ENCODE measurements around the gene SLIT3.

The SLIT3 gene

DNA sequence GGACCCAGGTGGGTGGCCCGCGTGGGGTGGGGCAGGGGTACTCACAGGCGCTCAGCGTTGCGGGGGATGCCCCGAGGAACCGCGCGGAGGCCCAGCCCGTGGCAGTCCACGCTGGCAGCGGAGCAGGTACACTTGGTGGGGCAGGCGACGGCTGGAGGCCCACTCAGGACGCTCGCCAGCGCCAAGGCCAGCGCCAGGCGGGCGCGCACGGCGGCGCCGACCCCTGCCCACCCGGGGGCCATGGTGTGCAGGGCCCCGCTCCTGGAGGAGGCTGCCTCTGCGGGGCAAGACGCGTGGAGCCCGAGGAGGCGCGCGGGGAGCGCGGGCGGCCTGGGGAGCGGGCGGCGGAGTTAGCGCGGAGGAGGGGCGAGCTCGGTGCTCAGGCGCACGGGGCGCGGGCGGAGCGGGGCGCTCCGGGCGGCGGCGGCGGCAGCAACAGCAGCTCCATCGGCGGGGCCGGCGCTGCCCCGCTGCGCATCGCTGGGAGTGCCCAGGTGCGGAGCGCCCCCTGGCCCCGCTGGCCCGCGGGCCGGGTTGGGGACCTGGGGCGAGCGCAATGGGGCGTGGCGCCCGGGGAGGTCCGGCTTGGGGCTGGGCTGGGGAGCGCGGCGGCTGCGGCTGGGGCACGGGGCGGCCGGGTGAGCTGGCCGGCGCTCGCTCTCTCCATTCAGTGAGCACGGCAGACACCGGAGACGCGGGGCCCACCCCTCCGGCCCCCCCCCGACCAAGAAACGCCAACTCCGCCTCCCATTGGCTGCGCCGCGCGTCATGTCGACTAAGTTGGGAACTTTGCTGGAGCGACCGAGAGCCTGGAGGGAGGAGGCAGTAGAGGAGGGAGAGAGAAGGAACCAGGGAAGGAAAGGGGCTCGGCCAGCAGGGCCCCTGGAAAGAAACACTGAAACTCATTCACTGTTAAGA is at the start of gene SLIT3:
Gene SLIT3 (minus strand): TSS at position 672 of the 918 bp plus-strand sequence. CDS start 430 bp downstream, at position 242.
- DNase-seq, result no peak

DNA sequence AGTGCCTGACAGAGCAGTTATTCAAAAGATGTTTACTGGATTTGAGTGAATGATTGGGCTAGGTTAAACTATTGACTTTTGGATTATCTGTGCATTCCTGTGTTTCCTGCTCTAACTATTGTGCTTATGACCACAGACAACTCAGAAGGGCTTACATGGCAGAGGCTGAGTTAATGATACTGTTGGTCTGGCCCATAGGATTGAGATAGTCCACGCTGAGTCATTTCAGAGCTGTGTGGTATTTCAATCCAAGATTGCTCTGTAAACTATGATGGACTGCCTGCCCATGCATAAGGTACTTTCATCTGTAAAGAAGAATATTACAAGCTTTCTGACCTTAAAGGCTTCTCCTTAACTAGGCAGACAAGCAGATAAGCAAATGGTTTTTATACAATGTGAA is 49.1 kb upstream of the SLIT3 start:
- no peak for DNase-seq

DNA sequence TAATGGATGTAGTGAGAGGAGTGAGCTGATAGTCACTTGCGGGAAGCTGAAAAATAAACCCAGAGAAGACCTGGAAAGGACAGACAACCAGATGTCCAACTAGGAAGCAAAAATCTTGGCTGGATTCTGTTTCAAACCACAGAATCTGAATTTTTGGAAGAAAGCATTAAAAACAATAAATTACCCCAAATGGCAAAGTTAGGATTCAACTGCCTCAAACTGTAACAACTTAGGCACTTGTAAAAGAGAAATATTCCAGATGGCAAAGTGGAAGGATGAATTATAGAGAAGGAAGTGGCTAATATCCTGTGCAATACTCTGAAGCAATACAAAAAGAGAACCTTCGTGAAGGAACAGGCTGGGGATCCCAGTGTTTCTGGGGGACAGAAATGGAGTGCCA is 46.8 kb upstream of the SLIT3 start:
- DNase-seq, result no peak

DNA sequence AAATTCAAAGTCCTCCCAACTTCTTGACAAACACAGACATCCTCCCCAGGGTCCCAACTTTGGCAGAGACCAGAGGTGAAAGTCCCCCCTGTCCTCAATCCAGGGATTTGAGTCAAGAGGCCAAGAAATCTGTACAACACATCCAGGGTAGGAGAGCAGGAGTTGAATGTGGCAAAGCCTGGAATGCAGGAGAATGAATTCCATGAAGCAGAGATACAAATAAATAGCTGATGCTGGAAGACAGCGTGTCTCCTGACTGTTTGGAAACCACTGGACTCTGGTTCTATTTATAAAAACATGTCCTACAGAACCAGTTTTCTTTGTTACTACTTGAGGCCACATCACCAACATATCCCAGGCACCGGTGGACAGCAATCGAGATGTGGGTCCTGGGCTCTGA is 43.7 kb upstream of the SLIT3 start:
- no peak for DNase-seq

- no peak for DNase-seq
These were observed 42.8 kb upstream of the SLIT3 start for GRCh38 chr5:169343766-169344165.

DNA sequence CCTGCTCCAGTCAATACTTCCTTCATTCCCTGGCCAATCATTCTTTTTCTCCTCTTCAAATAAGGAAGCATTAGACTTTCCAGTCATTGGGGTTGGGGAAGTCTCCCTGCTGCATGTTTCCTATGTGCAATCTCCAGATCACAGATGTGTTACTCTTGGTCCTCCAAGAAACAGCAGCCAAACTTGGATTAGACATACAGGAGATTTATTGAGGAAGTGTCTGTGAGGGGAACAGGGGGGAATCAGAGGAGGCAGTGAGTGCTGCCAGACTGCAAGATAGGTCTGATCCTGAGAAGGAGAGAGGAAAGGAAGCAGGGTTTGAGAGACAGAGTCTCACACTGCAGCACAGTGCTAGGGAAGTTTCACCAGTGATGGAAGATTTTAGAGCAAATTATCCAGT is 40.6 kb upstream of the SLIT3 start:
- DNase-seq, result no peak

GRCh38 chr5:169339869-169340268 is 38.9 kb upstream of the SLIT3 start:
- no peak for DNase-seq

DNA sequence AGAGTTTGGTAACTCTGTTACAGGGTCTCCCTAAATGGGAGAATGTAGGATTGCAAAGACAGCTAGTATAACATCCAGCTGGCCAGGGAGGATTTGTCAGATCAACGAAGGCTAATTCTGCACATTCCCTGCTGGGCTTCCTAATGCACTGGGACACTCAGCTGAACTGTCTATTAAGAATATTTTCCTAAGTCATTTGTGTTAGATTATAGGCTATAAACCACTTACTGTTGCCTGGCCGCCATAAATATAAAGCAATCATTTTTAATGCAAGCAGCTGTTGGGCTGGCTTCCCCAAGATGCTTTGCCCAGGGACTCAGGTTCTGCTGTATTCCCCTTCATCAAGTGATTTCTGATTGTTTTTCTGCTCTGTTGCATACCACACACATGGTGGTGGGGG is 35.3 kb upstream of the SLIT3 start:
- DNase-seq, result peak; percentile 72

- no peak for DNase-seq
These were observed 34.9 kb upstream of the SLIT3 start for GRCh38 chr5:169335806-169336205.

DNA sequence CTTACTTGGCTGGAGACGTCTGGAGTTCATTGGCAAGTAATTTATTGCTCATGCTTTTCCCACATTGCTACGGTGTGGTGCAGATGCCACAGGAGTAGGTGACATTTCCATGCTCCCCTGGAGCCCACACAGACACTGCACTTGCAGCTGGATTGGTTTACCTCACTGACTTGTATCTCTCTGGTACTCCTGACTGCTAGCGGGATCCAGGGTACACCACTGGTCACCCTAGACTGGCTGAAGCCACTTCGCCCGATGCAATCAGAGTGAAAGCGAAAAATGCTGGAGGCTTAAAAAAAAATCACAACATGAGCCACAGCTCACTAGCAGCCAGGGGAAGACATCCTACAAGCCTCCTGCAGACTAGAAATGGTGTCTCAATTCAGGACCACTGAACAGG is 32.6 kb upstream of the SLIT3 start:
- DNase-seq, result no peak

- no peak for DNase-seq
These were observed 30.4 kb upstream of the SLIT3 start for GRCh38 chr5:169331292-169331852.

GRCh38 chr5:169328401-169328800 is 27.5 kb upstream of the SLIT3 start:
- DNase-seq, result no peak

DNA sequence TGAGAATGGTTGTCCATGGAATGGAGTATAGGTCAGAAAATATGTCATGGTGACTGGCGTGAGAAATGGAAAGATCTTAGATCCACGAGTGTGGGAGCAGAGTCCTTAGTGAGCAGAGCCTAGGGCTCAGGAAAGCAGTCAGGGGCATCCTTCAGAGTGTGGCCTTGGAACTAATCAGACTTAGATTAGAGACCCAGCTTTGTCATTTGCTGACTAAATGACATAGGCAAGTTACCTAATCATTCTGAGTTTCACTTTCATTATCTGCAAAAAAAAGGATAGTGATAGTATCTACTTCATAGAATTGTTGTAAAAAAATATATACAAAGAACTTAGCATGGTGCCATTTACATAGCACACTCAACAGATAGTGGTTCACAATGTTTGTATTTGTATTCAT is 24.3 kb upstream of the SLIT3 start:
- no peak for DNase-seq

DNA sequence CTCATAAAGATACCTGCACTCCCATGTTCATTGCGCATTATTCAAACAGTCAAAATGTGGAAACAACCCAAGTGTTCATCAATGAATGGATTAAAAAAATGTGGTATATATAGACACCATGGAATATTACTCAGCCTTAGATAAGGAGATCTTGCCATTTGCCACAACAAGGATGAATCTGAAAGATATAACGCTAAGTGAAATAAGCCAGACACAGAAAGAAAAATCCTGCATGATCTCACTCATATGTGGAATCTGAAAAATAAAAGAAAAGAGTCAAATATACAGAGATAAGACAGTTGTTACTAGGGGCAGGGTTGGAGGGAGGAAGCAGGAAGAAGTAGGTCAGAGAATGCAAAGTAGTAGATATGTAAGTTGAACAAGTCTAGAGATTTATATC is 17.6 kb upstream of the SLIT3 start:
- no peak for DNase-seq

- no peak for DNase-seq
These were observed 6.7 kb upstream of the SLIT3 start for GRCh38 chr5:169307646-169308045.

- DNase-seq, result no peak
These were observed 4.4 kb upstream of the SLIT3 start for GRCh38 chr5:169305366-169305765.

DNA sequence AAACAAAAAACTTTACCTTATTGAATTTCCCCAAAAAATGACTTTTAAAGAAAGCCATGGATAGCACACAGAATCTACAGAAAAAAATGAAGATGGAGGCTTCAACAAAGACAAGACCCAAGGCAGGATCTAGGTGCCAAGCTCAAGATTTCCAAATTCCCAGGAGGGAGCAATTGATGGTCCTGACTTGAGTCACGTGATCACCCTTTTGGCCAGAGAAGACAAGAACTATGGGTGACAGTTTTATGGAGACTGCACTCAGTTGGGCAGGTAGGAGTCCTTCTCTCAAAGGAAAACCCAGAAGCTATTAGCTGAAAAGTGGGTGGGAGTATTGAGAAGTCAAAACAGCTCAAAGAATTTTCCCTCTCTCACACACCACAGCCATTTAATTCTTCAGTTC is 3.2 kb upstream of the SLIT3 start:
- no peak for DNase-seq

GRCh38 chr5:169303119-169303515 is 2.2 kb upstream of the SLIT3 start:
- no peak for DNase-seq

DNA sequence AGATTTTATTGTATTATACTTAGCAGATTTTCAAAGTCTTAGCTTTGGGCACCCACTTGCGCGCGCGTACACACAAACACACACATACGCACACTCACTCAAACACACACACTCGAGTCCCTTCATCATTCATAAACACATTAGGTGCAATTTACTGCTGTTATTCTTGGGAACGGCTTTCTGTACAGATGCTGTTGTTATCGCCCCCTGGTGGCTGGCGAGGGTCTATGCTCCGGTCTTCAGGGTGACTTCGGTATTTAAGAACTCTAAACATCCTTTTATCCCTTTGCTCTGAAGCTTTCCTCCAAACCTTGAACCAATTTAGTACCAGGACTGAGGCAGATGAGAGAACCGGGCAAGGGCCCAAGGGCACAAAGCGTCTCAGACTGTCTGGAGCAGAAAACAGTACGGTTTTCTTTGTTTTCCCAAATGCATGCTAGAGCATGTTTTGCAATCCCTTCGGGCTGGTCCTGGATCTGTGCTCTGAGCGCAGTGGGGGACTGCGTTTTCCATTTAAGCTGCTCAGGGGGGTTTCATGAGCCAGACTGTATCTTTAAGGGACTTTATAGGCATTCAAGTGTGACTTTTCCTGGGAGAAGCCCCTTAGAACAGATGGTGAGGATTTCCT is 1.7 kb upstream of the SLIT3 start:
- DNase-seq, result peak; percentile 29

DNA sequence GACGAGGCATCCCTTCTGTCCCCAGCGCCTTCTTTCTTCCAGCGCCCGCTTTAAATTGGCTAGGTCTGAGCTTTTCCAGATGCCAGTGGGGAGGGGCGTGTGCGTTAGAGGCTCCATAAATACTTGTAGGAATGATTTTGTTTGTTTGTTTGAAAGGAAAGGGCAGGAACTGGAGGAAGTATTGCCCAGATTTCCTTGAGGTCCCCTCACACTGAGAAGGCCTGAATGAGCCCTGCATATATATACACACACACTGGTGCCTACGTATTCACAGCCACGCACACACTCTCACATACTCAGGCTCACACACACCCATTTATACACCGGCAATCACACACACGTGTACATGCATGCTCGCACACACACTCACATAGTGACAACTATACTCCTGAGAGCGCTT is 1.0 kb upstream of the SLIT3 start:
- no peak for DNase-seq

DNA sequence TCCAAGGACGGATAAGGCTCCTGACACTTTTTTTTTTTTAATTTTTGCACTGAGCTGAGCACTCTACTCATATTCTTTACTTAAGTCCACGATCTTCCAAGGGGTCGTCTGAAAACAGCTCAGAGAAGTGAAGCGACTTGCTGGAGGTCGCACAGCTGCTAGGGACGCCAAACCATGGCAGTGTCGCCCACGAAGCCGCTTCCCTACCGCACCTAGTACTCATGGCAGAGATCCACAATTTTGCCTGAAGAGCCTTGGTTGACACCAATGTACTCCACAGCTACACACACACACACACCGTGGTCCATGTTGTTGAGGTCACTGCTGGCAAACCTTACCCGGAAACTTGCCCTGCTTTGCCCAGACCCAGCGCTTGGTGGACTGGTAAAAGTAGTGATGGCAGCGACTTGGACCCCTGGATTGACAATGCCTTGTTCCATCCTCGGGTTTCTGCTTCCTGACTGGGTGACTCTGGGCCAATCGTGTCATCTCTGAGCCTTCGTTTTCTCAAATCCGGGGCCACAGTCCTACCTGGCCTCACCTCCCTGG is 521 bp upstream of the SLIT3 start:
- no peak for DNase-seq

- DNase-seq, result no peak
These were observed 1.1 kb downstream of the SLIT3 start for GRCh38 chr5:169299663-169300467.

DNA sequence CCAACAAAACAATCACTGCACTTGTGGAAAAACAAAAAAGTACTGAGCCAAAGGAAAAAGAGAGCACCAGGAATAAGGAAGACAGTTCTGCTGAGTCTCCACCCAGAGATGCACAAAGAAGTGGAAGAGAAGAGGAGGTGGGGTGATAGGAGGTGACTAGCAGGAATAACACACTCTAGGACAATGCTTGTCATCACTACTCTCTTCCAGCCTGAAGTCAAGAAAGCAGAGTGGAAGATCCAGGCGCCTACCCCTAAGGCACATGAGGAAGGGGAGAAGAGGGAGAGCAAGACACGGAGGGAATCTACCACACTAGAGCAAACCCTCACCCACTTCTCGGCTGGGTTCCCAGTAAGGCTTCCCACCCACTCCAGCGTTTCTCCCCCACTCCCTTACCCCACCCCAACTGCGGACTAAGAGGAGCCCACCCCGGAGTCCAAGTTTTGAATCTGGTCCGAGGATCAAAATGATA is 1.7 kb downstream of the SLIT3 start:
- no peak for DNase-seq
